ENCODE results near the gene CKAP4. TPM values are rescaled to one million over a fixed set of nuclear protein-coding genes. Genes with fewer than 3 reads are reported as not detected.

The CKAP4 gene
- total RNA-seq, 1 experiment from 2014 or later = 50.7 TPM

DNA sequence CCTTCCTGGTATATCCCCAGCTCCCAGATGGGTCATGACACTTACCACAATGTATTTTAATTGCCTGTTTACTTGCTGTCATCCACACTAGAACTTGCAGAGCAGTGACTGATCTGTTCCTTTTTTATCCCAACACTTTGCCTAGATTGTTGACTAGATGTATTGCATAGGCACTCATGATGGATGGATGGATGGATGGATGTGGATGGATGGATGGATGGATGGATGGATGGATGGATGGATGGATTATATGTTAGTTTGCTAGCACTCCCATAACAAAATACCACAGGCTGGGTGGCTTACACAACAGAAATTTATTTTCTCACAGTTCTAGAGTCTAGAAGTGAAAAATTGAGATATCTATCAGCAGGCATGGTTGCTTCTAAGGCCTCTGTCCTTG, 8.7 kb upstream of the CKAP4 start:
- Histone ChIP-seq H3K4me3 (no peak overlapping the region), H3K27ac (no peak overlapping the region), H3K36me3 (no peaks in the 10 kb centered on the region), H3K9me3 (replicated peaks) (no peaks in the 10 kb centered on the region), H3K27me3 (no peaks in the 10 kb centered on the region), H3K4me1 (peaks cover 11% of the 10 kb centered on the region)
- DNase-seq = no peak

DNA sequence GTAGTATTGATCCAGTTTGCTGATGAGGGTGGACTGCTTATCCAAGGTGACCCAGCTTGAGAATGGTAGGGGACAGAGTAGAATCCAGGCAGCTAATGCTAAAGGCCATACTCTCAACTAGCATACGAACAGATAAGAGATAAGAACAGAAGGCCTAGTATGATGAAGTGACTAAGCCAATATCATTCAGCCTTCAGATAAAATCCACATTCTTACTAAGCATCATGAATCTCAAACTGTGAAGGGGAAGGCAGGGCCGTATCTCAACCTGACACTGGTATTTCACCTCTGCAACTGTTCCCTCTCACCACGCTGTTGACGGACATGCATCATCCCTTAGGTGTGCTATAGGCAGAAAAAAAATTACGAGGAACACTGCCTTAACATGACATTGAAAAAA, 8.1 kb upstream of the CKAP4 start:
- H3K4me1 ChIP-seq = peaks cover 11% of the 10 kb centered on the region
- H3K27ac ChIP-seq = no peak overlapping the region
- no peaks in the 10 kb centered on the region for H3K9me3 ChIP-seq (replicated peaks)
- H3K27me3 ChIP-seq = no peaks in the 10 kb centered on the region
- no peak overlapping the region for H3K4me3 ChIP-seq
- H3K36me3 ChIP-seq = no peaks in the 10 kb centered on the region
- DNase-seq = no peak

- H3K36me3 ChIP-seq = no peaks in the 10 kb centered on the region
- no peaks in the 10 kb centered on the region for H3K9me3 ChIP-seq (replicated peaks)
- peaks cover 11% of the 10 kb centered on the region for H3K4me1 ChIP-seq
- no peak overlapping the region for H3K4me3 ChIP-seq
- no peaks in the 10 kb centered on the region for H3K27me3 ChIP-seq
- DNase-seq = no peak
- H3K27ac ChIP-seq = no peak overlapping the region
Measured at GRCh38 chr12:106255493-106255892, 7.7 kb upstream of the CKAP4 start.

- Histone ChIP-seq H3K36me3 (no peaks in the 10 kb centered on the region), H3K4me3 (no peak overlapping the region), H3K9me3 (replicated peaks) (no peaks in the 10 kb centered on the region), H3K27me3 (no peaks in the 10 kb centered on the region), H3K27ac (peak overlapping the region; percentile 49), H3K4me1 (peaks cover 11% of the 10 kb centered on the region)
- peak in 1 of 2 experiments; percentile 14 for DNase-seq
Measured at GRCh38 chr12:106254724-106255123, 6.9 kb upstream of the CKAP4 start.

DNA sequence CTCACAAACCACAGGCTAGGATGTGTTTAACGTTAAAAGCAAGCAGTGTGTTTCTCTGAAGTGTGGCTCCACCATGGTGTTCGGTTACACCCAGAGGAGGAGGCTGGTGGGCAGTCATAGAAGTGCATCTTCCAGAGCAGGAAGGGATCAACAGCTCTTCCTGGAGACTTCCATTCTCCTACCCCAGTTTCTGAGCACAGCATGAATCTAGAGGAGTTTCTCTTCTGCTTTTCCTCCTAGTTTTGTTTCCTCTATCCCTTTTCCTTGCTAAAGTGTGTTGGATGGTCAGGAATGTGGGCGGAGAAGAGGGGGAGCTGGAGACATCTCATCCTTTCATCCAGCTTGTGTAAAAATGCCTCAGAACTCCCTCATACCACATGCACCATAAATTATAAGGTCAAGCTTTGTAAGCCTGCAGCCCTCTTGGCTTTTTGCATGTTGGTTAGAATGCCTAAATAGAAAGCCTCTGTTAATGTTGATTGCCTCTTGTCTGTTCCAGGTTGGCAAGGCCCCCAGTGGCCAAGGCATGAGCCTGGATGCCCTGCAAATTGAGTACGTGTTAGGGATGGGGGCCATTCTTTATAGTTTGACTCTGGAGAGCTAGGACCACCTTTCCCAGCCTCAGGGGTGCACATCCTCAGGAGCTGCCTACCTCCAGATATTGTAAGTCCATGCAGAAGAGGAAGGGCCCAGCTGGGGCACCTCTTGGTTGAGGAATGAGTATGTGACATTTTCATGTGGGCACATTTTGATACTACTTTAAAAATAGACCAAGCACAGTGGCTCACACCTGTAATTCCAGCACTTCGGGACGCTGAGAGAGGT, 4.0 kb upstream of the CKAP4 start:
- H3K4me1 ChIP-seq = peaks cover 11% of the 10 kb centered on the region
- no peaks in the 10 kb centered on the region for H3K36me3 ChIP-seq
- no peak overlapping the region for H3K27ac ChIP-seq
- no peaks in the 10 kb centered on the region for H3K27me3 ChIP-seq
- peak; percentile 24 to 42 for DNase-seq
- no peaks in the 10 kb centered on the region for H3K9me3 ChIP-seq (replicated peaks)
- H3K4me3 ChIP-seq = no peak overlapping the region

DNA sequence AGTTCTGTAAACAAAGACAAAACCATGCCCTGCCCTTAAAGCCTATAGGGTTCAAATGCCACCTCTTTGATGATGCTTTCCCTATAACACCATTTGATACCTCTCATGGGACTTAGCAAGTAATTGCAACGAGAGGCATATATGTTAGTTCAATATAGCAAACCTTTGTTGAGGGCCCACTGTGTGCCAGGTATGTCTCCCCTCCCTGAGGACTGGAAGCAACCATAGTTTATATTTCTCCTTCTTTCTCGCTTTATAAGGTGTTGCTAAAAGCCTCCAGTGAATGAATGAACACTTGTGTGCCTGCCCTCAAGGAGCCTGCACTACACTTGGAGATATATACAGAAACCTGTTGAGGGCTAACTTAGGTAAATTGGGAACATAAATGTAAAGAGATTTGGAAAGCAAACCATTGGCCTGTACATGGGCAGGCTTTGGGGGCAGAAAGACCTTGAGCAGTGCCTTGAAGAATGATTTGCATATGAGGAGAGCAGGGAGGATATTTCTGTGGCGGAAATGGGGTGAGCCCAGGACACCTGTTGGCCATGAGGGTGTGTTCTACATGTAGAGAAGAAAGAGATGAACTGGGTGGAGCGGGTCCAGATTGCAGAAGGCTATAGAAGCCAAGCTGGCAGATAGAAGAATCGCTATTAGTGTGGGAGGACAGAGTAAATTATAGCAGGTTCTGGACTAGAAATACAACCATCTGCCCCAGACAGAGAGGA, 1.8 kb upstream of the CKAP4 start:
- no peaks in the 10 kb centered on the region for H3K27me3 ChIP-seq
- peaks cover 6% of the 10 kb centered on the region for H3K4me1 ChIP-seq
- H3K36me3 ChIP-seq = no peaks in the 10 kb centered on the region
- no peak overlapping the region for H3K4me3 ChIP-seq
- no peak overlapping the region for H3K27ac ChIP-seq
- no peaks in the 10 kb centered on the region for H3K9me3 ChIP-seq (replicated peaks)
- DNase-seq = no peak

DNA sequence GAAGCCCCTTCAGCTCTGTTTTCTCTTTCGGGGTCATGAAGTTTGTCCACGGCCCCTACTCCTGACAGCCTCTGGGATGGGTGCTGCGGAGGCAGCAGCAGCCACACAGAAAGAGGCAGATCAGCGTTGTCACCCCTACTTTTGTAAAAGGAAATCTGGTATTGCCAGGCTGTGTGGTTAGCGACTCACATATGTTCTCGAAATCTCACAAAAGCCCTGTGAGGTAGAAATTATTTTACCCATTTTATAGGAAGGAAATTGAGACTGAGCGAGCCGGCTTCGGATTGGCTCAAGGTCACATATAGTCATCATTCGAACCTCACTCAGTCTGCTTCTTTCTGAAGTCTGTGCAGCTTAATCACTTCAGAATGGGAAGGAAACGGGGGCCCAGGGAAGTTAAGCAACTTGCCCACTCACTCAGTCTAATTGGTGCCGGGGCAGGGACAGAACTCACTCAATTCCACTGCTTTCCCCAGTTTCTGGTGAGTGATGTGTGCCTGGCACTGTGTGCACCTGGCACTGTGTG, 1.1 kb upstream of the CKAP4 start:
- Histone ChIP-seq H3K27me3 (no peaks in the 10 kb centered on the region), H3K36me3 (0 out of 2 replicates have a peak, but pooled peaks cover 3% of the 10 kb centered on the region), H3K27ac (peak overlapping the region; percentile 56; the same call in 1 of the 2 replicates), H3K4me3 (peak overlapping the region; percentile 91), H3K9me3 (replicated peaks) (no peaks in the 10 kb centered on the region), H3K4me1 (no peaks in the 10 kb centered on the region; the same call in 1 of the 2 replicates)
- no peak for DNase-seq

DNA sequence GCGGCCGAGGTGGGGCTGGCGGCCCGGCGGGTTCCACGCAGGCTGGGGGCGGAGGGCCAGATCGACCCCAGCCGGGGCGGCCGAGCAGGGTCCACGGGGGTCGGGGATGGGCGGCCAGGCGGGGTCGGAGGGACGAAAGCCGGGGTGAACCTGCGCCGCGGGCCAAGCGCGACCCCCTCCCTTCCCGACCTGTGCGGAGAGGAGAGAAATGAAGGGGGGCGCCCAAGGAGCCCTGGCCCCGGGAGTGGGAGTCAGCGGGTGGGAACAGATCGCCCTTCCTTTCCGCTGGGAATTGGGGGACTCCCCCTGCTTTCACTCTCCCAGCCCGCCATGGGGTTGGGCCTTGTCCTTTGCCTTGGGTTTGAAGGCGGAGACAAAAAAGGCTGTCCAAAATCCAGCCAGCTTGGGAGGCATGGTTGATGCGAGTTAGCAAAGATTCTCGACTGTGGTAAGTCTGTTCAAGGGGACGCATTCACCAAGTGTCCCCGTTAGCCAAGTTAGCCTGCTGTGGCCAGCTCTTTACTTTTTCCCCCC, 559 bp upstream of the CKAP4 start:
- no peaks in the 10 kb centered on the region for H3K27me3 ChIP-seq
- peak overlapping the region; percentile 91 for H3K4me3 ChIP-seq
- H3K9me3 ChIP-seq (replicated peaks) = no peaks in the 10 kb centered on the region
- 0 out of 2 replicates have a peak, but pooled peaks cover 4% of the 10 kb centered on the region for H3K36me3 ChIP-seq
- no peaks in the 10 kb centered on the region; the same call in 1 of the 2 replicates for H3K4me1 ChIP-seq
- H3K27ac ChIP-seq = peak overlapping the region; percentile 56
- peak; percentile 59 to 69 for DNase-seq

DNA sequence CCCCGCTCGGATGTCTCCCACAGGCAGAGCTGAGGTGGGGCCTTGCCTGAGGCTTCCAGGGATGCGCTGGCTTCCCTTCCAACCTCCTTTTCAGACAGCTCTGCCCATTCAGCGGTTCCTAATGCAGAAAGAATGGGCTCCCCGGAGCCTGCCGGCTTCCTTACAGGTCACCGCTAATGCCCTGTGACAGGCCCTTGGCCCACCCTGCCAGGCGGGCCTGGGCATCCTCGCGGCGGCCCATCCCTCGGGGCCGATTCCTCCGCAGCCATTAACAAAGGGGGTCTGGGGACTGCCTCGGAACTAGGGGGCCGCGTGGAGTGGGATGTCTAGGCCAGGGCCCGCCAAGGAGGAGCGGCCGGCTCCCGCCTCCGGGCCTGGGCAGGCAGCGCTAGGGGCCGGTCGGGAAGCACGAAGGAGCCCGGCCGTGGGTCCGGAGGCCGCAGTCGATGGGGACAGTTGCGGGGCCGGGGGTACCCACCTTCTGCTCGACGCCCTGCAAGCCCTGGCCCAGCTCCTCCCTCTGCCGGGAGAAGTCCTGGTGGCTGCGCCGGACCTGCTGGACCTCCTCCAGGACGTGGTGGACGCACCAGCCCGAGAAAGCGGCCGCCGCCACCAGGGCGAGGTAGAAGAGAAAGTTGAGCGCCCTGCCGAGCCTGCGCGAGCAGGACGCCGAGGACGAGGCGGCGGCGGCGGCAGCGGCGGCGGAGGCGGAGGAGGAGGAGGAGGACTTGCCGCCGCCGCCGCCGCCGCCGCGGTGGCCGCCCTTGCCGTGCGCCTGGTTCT, 738 bp downstream of the CKAP4 start:
- Histone ChIP-seq H3K4me3 (peak overlapping the region; percentile 91), H3K27me3 (no peaks in the 10 kb centered on the region), H3K4me1 (no peaks in the 10 kb centered on the region; the same call in 1 of the 2 replicates), H3K9me3 (replicated peaks) (no peaks in the 10 kb centered on the region), H3K36me3 (0 out of 2 replicates have a peak, but pooled peaks cover 4% of the 10 kb centered on the region), H3K27ac (peak overlapping the region; percentile 53)
- peak; percentile 51 to 57 for DNase-seq

DNA sequence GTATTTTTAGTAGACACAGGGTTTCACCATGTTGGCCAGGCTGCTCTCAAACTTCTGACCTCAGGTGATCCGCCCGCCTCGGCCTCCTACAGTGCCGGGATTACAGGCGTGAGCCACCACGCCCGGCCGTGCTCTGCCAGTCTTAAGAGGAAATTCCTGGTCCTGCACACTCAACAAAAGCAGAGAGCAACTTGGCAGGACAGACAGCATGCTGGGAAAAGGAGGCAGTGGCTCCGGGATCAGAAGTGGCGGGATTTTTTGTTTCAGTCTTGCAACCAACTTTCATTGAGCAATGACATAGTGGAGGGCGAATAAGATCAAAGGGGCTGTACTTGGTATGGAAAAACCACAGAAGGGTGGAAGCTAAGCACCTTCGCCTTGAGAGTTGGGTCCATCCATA, 2.1 kb downstream of the CKAP4 start:
- Histone ChIP-seq H3K4me1 (no peaks in the 10 kb centered on the region; the same call in 1 of the 2 replicates), H3K36me3 (0 out of 2 replicates have a peak, but pooled peaks cover 4% of the 10 kb centered on the region), H3K27me3 (no peaks in the 10 kb centered on the region), H3K9me3 (replicated peaks) (no peaks in the 10 kb centered on the region), H3K4me3 (no peak overlapping the region), H3K27ac (no peak overlapping the region)
- DNase-seq = no peak

DNA sequence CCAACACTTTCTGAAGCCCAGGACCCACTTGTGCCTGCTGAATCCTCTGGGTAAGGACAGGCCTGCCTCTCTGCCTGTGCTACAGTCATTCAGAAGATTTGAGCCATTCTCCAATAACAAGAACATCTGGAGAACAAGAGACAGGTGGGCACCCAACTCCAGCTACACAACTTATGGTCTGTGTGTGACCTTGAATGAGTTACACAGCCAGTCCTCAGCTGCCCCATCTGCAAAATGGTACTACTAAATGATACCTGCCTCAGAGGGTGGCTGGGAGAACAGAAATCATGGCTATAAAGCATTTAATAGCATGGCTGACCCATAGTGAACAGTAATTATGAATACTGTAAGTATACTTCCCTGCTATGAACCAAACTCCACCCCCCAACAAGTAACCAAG, 4.2 kb downstream of the CKAP4 start:
- no peaks in the 10 kb centered on the region; the same call in 1 of the 2 replicates for H3K4me1 ChIP-seq
- no peaks in the 10 kb centered on the region for H3K27me3 ChIP-seq
- H3K4me3 ChIP-seq = no peak overlapping the region
- no peak overlapping the region for H3K27ac ChIP-seq
- H3K9me3 ChIP-seq (replicated peaks) = no peaks in the 10 kb centered on the region
- H3K36me3 ChIP-seq = peaks cover 12% of the 10 kb centered on the region; the same call in 1 of the 2 replicates
- DNase-seq = no peak

DNA sequence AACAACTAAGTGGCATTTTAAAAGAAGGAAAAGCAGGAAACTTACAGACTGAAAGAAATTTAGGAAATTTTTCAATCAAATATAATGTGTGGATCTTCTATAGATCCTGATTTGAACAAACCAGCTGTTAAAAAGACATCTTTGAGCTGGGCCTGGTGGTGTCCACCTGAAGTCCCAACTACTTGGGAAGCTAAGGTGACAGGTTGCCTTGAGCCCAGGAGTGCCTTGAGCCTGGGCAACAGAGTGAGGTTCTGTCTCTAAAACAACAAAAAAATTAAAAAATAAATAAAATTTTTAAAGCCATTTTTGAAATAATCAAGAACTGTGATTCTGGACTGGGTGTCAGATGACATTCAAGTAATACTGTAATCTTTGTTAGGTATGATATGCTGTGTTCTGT, 7.0 kb downstream of the CKAP4 start:
- Histone ChIP-seq H3K4me3 (no peak overlapping the region), H3K9me3 (replicated peaks) (no peaks in the 10 kb centered on the region), H3K27me3 (no peaks in the 10 kb centered on the region), H3K36me3 (peaks cover 12% of the 10 kb centered on the region; the same call in 1 of the 2 replicates), H3K27ac (no peak overlapping the region), H3K4me1 (no peaks in the 10 kb centered on the region)
- no peak for DNase-seq

GRCh38 chr12:106239951-106240335, 7.9 kb downstream of the CKAP4 start:
- no peak for DNase-seq
- no peaks in the 10 kb centered on the region for H3K9me3 ChIP-seq (replicated peaks)
- no peaks in the 10 kb centered on the region for H3K27me3 ChIP-seq
- peaks cover 12% of the 10 kb centered on the region; the same call in 1 of the 2 replicates for H3K36me3 ChIP-seq
- no peak overlapping the region for H3K4me3 ChIP-seq
- H3K27ac ChIP-seq = no peak overlapping the region
- no peaks in the 10 kb centered on the region for H3K4me1 ChIP-seq

Data from SJCRH30 (cell line).